HEK293T (cell line): ENCODE measurements around the gene C19orf85.

Source experiments
- FOXM1 ChIP-seq: fragments of 450-650 bp; IDR thresholded peaks from 2 replicates; pipeline ENCODE4 v1.6.1; 2017; ENCODE audit warnings: mild to moderate bottlenecking, borderline replicate concordance
- TF ChIP-seq, protein P1 (sequence below): fragments of 450-650 bp; IDR thresholded peaks from 2 replicates; pipeline ENCODE4 v1.6.1; 2016

GRCh38 chr19:55443824-55444480 lies 20.6 kb downstream of the C19orf85 start:
- TF ChIP-seq, protein P1, sequence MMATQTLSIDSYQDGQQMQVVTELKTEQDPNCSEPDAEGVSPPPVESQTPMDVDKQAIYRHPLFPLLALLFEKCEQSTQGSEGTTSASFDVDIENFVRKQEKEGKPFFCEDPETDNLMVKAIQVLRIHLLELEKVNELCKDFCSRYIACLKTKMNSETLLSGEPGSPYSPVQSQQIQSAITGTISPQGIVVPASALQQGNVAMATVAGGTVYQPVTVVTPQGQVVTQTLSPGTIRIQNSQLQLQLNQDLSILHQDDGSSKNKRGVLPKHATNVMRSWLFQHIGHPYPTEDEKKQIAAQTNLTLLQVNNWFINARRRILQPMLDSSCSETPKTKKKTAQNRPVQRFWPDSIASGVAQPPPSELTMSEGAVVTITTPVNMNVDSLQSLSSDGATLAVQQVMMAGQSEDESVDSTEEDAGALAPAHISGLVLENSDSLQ, result no peak
- no peak for TF ChIP-seq FOXM1
